Ectodermal cell (in vitro differentiated cells): ENCODE data around the gene PCNX2.
"Not testable (repeated sequence)": the region's sequence is repeated elsewhere in the genome, so short reads cannot be mapped to it uniquely, and the experiment has no call there.

Experiments used
- H3K27ac ChIP-seq: 2 replicates; pipeline ENCODE4 v1.7.0; 2013; ENCODE audit warnings: mild to moderate bottlenecking, low read depth, low read length; ENCODE audit not compliant: insufficient read depth, poor library complexity, severe bottlenecking
- H3K27me3 ChIP-seq: 2 replicates; pipeline ENCODE4 v1.7.0; 2013; ENCODE audit warnings: mild to moderate bottlenecking, low read length; ENCODE audit not compliant: insufficient read depth, control insufficient read depth, poor library complexity, severe bottlenecking
- H3K36me3 ChIP-seq: one replicate; pipeline ENCODE4 v1.7.0; 2013; ENCODE audit warnings: low read length; ENCODE audit not compliant: control insufficient read depth, insufficient read depth
- H3K4me1 ChIP-seq: one replicate; pipeline ENCODE4 v1.7.0; 2013; ENCODE audit warnings: low read length; ENCODE audit not compliant: control insufficient read depth, insufficient read depth
- H3K4me3 ChIP-seq: 2 replicates; pipeline ENCODE4 v1.7.0; 2013; ENCODE audit warnings: low read depth, low read length, control low read depth; ENCODE audit not compliant: insufficient read depth
- H3K9me3 ChIP-seq: 2 replicates; pipeline ENCODE4 v1.7.0; 2013; ENCODE audit warnings: mild to moderate bottlenecking, low read length, moderate library complexity; ENCODE audit not compliant: control insufficient read depth
- WGBS, 2 experiments: methylation state at CpG; one replicate each; pipeline ENCODE4 v1.1.7; 2013; ENCODE audit warnings: missing lambda C conversion rate in 2 of 2; 5-methylcytosine and 5-hydroxymethylcytosine counted together

Gene PCNX2

GRCh38 chr1:233006541-233006973, 289.0 kb downstream of the PCNX2 start:
- Histone ChIP-seq H3K36me3 (no peaks in the 10 kb centered on the region), H3K4me3 (no peak overlapping the region), H3K27ac (no peak overlapping the region), H3K9me3 (no peaks in the 10 kb centered on the region), H3K27me3 (no peaks in the 10 kb centered on the region), H3K4me1 (peaks cover 18% of the 10 kb centered on the region)
- 91 to 92% methylated on average over 3 of the region's 3 CpGs for WGBS, 2 experiments

DNA sequence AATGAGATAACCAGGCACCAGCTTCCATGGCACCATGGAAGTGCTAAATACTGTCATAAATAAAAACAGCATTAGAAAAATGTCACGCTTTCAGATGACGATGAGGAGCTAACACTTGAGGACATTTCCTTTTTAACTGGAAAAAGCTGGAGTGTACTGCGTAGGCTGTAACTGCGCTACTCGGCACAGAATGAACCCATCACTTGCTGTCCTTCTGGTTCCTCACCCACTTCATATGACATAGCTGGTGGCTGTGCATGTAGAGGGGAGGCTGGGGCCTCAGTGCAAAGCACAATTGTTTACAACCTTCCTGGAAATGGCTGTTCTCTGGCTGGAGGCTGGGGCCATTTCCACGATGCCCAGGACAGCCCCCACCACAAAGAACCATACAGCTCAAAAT, 289.4 kb downstream of the PCNX2 start:
- no peaks in the 10 kb centered on the region for H3K9me3 ChIP-seq
- H3K4me1 ChIP-seq: peaks cover 18% of the 10 kb centered on the region
- no peaks in the 10 kb centered on the region for H3K27me3 ChIP-seq
- no peak overlapping the region for H3K27ac ChIP-seq
- WGBS, 2 experiments: 93 to 94% methylated on average over 6 of the region's 6 CpGs
- no peak overlapping the region for H3K4me3 ChIP-seq
- no peaks in the 10 kb centered on the region for H3K36me3 ChIP-seq

GRCh38 chr1:233005703-233006102, 289.8 kb downstream of the PCNX2 start:
- H3K9me3 ChIP-seq: no peaks in the 10 kb centered on the region
- no peaks in the 10 kb centered on the region for H3K27me3 ChIP-seq
- H3K27ac ChIP-seq: no peak overlapping the region
- H3K36me3 ChIP-seq: no peaks in the 10 kb centered on the region
- no peak overlapping the region for H3K4me3 ChIP-seq
- WGBS, 2 experiments: 73 to 78% methylated on average over 8 of the region's 8 CpGs
- H3K4me1 ChIP-seq: peaks cover 18% of the 10 kb centered on the region

DNA sequence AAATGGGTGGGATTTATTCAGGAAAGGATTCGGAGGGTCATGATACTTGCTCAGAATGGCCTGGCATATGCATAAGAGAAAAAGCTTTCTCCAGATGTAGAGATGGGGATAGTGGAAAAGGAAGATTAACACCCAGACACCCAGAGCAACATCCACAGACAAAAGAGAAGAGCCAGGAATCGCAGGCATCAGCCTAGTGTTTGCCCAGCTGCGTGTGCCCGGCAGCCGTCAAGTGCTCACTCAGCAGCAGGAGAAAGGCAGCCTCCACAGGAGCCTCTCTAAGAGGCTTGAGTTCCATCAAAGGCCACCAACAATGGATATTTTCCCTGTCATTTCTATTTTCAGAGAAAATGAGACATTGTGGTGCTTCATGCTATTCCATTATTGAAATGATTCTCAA, 290.4 kb downstream of the PCNX2 start:
- Histone ChIP-seq H3K4me3 (no peak overlapping the region), H3K9me3 (no peaks in the 10 kb centered on the region), H3K36me3 (no peaks in the 10 kb centered on the region), H3K27me3 (no peaks in the 10 kb centered on the region), H3K27ac (no peak overlapping the region), H3K4me1 (peaks cover 18% of the 10 kb centered on the region)
- WGBS, 2 experiments: 73 to 74% methylated on average over 5 of the region's 5 CpGs

GRCh38 chr1:233004451-233004850, 291.1 kb downstream of the PCNX2 start:
- no peak overlapping the region for H3K4me3 ChIP-seq

DNA sequence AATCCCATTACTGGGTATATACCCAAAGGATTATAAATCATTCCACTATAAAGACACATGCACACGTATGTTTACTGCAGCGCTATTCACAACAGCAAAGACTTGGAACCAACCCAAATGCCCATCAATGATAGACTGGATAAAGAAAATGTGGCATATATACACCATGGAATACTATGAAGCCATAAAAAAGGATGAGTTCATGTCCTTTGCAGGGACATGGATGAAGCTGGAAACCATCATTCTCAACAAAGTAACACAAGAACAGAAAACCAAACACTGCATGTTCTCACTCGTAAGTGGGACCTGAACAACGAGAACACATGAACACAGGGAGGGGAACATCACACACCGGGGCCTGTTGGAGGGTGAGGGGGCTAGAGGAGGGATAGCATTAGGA, 291.9 kb downstream of the PCNX2 start:
- not testable (repeated sequence) for H3K27ac ChIP-seq, H3K4me3 ChIP-seq, H3K27me3 ChIP-seq, H3K9me3 ChIP-seq, H3K36me3 ChIP-seq
- peaks cover 18% of the 10 kb centered on the region for H3K4me1 ChIP-seq
- WGBS, 2 experiments: 92 to 97% methylated on average over 3 of the region's 5 CpGs

More at GRCh38 chr1:233004451-233004850, 291.1 kb downstream of the PCNX2 start:
- Histone ChIP-seq H3K27me3 (no peaks in the 10 kb centered on the region), H3K4me1 (peaks cover 18% of the 10 kb centered on the region), H3K36me3 (no peaks in the 10 kb centered on the region), H3K27ac (no peak overlapping the region), H3K9me3 (no peaks in the 10 kb centered on the region)
- WGBS, 2 experiments: 94 to 96% methylated on average over 8 to 9 of the region's 9 CpGs

- Histone ChIP-seq H3K27ac (no peak overlapping the region), H3K9me3 (no peaks in the 10 kb centered on the region), H3K4me1 (peaks cover 8% of the 10 kb centered on the region), H3K27me3 (no peaks in the 10 kb centered on the region), H3K4me3 (no peak overlapping the region), H3K36me3 (peaks cover 12% of the 10 kb centered on the region)
- WGBS, 2 experiments: 94 to 97% methylated on average over 16 of the region's 16 CpGs
These were observed 295.4 kb downstream of the PCNX2 start for GRCh38 chr1:232999956-233000625.

DNA sequence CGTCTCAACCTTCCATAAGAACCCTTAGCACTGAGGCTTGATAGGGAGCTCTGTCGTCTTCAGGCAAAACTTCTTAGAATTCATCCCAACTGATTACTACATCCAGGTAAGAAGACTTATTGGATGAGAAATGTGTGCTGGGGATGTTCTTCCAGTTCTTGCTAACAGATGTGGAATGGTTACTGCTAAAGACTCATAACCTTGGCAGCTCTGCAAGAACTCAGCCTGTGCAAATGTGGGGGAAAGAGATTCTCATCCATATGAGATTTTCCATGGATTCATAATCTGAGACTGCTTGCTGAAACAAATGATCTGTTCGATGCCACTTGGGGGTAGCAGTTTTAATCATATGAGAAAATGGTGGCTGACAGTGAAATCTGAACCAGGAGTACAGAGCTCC, 296.9 kb downstream of the PCNX2 start:
- Histone ChIP-seq H3K27ac (no peak overlapping the region), H3K27me3 (no peaks in the 10 kb centered on the region), H3K9me3 (no peaks in the 10 kb centered on the region), H3K36me3 (peaks cover 22% of the 10 kb centered on the region), H3K4me1 (no peaks in the 10 kb centered on the region), H3K4me3 (no peak overlapping the region)
- 92 to 96% methylated on average over 3 of the region's 3 CpGs for WGBS, 2 experiments

GRCh38 chr1:232998138-232998537, 297.4 kb downstream of the PCNX2 start:
- H3K36me3 ChIP-seq: peaks cover 23% of the 10 kb centered on the region
- no peak overlapping the region for H3K4me3 ChIP-seq
- no peak overlapping the region for H3K27ac ChIP-seq
- no peaks in the 10 kb centered on the region for H3K9me3 ChIP-seq
- no peaks in the 10 kb centered on the region for H3K27me3 ChIP-seq
- H3K4me1 ChIP-seq: no peaks in the 10 kb centered on the region
- WGBS, 2 experiments: 95 to 96% methylated on average over 15 of the region's 15 CpGs

- WGBS, 2 experiments: 93 to 97% methylated on average over 2 of the region's 2 CpGs
- H3K27me3 ChIP-seq: no peaks in the 10 kb centered on the region
- H3K9me3 ChIP-seq: no peaks in the 10 kb centered on the region
- H3K4me1 ChIP-seq: no peaks in the 10 kb centered on the region
- peaks cover 23% of the 10 kb centered on the region for H3K36me3 ChIP-seq
- no peak overlapping the region for H3K27ac ChIP-seq
- no peak overlapping the region for H3K4me3 ChIP-seq
These were observed 299.4 kb downstream of the PCNX2 start for GRCh38 chr1:232996143-232996542.
